K562 (cell line): ENCODE data around the gene SLC25A21. TPM values are rescaled to one million over a fixed set of nuclear protein-coding genes. Genes with fewer than 3 reads are reported as not detected.

Experiments used
- ARHGAP35 ChIP-seq: fragments of 450-650 bp; IDR thresholded peaks from 2 replicates; pipeline ENCODE4 v1.6.1; 2018; ENCODE audit not compliant: partially characterized antibody
- BHLHE40 ChIP-seq: IDR thresholded peaks from 2 replicates; pipeline ENCODE4 v1.6.1; 2011; ENCODE audit warnings: low read length, improper control_type of control experiment
- ERF ChIP-seq: fragments of 450-650 bp; formaldehyde crosslinking; IDR thresholded peaks from 2 replicates; pipeline ENCODE4 v1.4.0; 2020; ENCODE audit warnings: mild to moderate bottlenecking, mixed read lengths
- GTF2A2 ChIP-seq: IDR thresholded peaks from 2 replicates; pipeline ENCODE4 v1.6.1; 2016; ENCODE audit warnings: mild to moderate bottlenecking, missing genetic modification characterization, missing compliant biosample characterization
- HOMEZ ChIP-seq: fragments of 250-450 bp; sonication (Bioruptor Pico); IDR thresholded peaks from 2 replicates; pipeline ENCODE4 v1.4.0; 2020; ENCODE audit warnings: mild to moderate bottlenecking, moderate library complexity
- KLF6 ChIP-seq: fragments of 250-450 bp; sonication (Bioruptor Pico); IDR thresholded peaks from 2 replicates; pipeline ENCODE4 v1.4.0; 2020; ENCODE audit warnings: mild to moderate bottlenecking, moderate library complexity, borderline replicate concordance
- NUFIP1 ChIP-seq: fragments of 450-650 bp; IDR thresholded peaks from 2 replicates; pipeline ENCODE4 v1.6.1; 2018; ENCODE audit not compliant: partially characterized antibody
- PHF20 ChIP-seq: fragments of 450-650 bp; IDR thresholded peaks from 2 replicates; pipeline ENCODE4 v1.6.1; 2018; ENCODE audit not compliant: partially characterized antibody
- PKNOX1 ChIP-seq: fragments of 450-650 bp; IDR thresholded peaks from 2 replicates; pipeline ENCODE4 v1.6.1; 2016
- SMAD3 ChIP-seq: fragments of 450-650 bp; formaldehyde crosslinking; conservative IDR thresholded peaks from 2 replicates; pipeline ENCODE4 v1.4.0; 2020; ENCODE audit warnings: mild to moderate bottlenecking
- THRB ChIP-seq: fragments of 450-650 bp; formaldehyde crosslinking; conservative IDR thresholded peaks from 2 replicates; pipeline ENCODE4 v1.4.0; 2022; ENCODE audit warnings: mild to moderate bottlenecking, missing genetic modification characterization
- ZNF24 ChIP-seq: fragments of 450-650 bp; IDR thresholded peaks from 2 replicates; pipeline ENCODE4 v1.6.1; 2016
- ZNF318 ChIP-seq, 2 experiments: fragments of 450-650 bp; IDR thresholded peaks; 2 replicates each; pipeline ENCODE4 v1.6.1; 2016; ENCODE audit warnings: mild to moderate bottlenecking in 2 of 2, borderline replicate concordance in 1 of 2, low read depth in 1 of 2, moderate library complexity in 1 of 2
- ZSCAN29 ChIP-seq: fragments of 450-650 bp; IDR thresholded peaks from 2 replicates; pipeline ENCODE4 v1.6.1; 2017
- polyA plus RNA-seq, 8 experiments: library from polyadenylated mRNA; depleted of rRNA in 4 of 8; stranded (reverse) in 5 of 8; unstranded in 3 of 8; fragments of >200 nt; fragmentation: Nextera tagmentation in 2 of 8; fragmentation: Illumina TruSeq in 1 of 8; extraction: Ambion mirVana in 2 of 8; extraction: Trizol in 1 of 8; gene quantifications; 2 replicates each; pipeline versions ENCODE4 v1.2.1 to v1.2.3, GENCODE V29; 2011 to 2014; ENCODE audit warnings: inconsistent platforms in 1 of 8, missing spikeins in 1 of 8
- total RNA-seq, 7 experiments: library from RNA; depleted of rRNA in 6 of 7; stranded (reverse); fragments of >200 nt in 6 of 7; fragmentation: Illumina TruSeq in 2 of 7; extraction: Trizol in 2 of 7; gene quantifications; 2 replicates each; pipeline versions ENCODE4 v1.2.1 to v1.2.3, GENCODE V29; 2011 to 2021; ENCODE audit warnings: low replicate concordance in 1 of 7

SLC25A21 gene
- total and polyA plus RNA-seq, 9 of the 15 experiments (the other 6 are each of a cell fraction or from before 2014, with no cell fraction given): 15.2 to 46.7 (median 28.7) TPM

- TF ChIP-seq ZNF24 (no peak), PKNOX1 (peak; percentile 82), GTF2A2 (tag) (no peak), PHF20 (no peak), NUFIP1 (no peak), ARHGAP35 (no peak), KLF6 (CRISPR knock-in tag) (no peak), SMAD3 (CRISPR knock-in tag) (no peak), ERF (CRISPR knock-in tag) (no peak), HOMEZ (no peak), THRB (CRISPR knock-in tag) (no peak), ZSCAN29 (no peak), ZNF318 (IDR thresholded peaks at IDR 0.05; ENCODE audit: borderline replicate concordance in 1 of 2, low read depth in 1 of 2) (peak in 1 of 2 experiments; percentile 25; a peak in 1 of 4 replicates), BHLHE40 (no peak)
- TF ChIP-seq, all 486 proteins: peak for 10
Measured at GRCh38 chr14:36848213-36848612, 324.2 kb downstream of the SLC25A21 start (continued).
